SK-N-DZ (cell line): ENCODE measurements around the gene AKR7A3.
"Not testable (repeated sequence)": the region's sequence is repeated elsewhere in the genome, so short reads cannot be mapped to it uniquely, and the experiment has no call there.

Experiments
- DNase-seq: peaks from one replicate; pipeline ENCODE4 v3.0.0-alpha.2; 2015; ENCODE audit warnings: low spot score

Gene AKR7A3

GRCh38 chr1:19289244-19289643 lies 674 bp upstream of the AKR7A3 start:
- no peak for DNase-seq

DNA sequence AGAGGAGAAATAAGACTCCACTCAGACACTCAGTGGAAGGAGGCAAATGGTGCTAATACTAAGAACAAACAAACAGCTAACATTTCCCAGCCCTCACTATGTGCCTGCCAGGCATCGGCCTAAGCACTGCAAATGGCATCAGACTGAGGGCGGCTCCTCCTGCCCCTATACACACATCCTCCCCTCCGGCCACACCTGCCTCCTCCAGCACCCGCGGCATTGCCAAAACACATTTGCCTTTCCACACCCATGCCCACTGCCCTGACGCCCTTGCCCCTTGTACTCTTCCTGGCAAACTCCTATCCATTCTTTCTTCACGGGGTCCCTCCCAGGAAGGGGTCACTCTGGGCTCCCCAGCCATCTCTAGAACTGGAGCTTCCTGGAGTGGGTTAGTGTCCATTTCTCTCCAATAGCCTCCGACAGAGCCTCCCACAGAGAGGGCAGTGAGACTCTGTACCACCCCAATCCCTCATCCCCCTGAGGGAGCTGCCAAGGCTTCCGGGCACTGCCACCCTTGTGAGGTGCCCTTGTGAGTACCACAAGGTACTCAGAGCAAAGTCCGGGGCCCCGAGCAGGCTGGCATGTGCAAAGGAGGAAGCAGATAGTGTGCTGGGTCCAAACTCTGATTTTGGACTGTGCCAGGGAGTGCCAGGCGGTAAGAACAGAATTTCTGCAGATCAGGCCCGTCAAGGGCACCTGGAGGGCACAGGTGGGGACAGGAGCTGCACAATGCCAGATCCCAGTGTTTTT lies 959 bp downstream of the AKR7A3 start:
- no peak for DNase-seq

GRCh38 chr1:19285807-19286206 lies 2.8 kb downstream of the AKR7A3 start:
- not testable (repeated sequence) for DNase-seq

GRCh38 chr1:19285366-19285765 lies 3.2 kb downstream of the AKR7A3 start:
- DNase-seq, result not testable (repeated sequence)

DNA sequence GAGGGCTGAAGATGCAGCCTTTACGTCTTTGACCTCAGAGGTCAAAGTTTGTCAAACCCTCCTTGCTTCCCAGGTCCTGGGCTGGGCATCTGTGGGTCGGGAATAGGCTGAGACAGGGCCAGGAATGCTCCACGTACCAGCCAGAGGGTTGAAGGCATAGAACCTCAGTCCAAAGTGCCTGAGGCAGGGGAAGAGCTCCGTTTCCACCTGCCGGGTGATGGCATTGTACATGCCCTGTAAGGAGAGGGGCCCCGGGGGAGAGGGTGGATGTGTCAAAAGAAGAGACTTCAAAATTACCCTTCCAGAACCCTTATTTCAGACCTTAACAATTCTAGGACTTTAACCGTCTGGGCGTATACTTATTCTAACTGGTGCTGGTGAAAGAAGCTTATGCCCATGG lies 3.7 kb downstream of the AKR7A3 start:
- DNase-seq, result no peak

DNA sequence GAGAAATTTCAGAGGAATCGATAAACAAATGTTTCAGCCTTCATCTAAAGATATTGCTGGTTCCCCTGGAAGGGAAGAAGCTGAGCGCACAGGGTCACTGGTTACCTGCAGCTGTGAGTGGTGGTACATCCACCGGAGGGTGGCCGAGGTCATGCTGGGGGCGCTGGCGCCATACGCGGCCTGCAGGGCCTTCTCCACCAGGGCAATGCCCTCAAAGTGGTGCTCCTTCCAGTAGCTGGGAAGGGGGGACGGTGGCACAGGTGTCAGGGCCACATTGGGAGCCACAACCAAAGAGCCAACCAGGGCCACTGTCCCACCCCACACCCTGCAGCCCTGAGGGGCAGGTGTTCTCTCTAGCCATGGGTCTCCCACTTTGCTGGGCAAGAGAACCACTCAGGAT lies 4.7 kb downstream of the AKR7A3 start:
- no peak for DNase-seq

DNA sequence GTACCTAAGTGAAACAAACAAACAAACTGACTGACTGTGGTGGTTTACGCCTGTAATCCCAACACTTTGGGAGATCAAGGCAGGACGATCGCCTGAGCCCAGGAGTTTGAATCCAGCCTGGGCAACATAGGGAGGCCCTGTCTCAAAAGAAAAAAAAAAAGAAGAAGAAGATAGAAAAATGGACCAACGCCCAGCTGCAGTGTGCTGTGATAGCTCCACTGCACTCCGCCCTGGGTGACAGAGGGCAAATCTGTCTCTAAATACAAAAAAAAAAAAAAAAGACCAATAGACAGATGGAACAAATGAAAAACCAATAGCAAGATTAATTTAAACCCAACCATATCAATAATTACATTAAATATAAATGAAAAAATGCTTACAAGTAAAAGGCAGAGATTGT lies 13.9 kb downstream of the AKR7A3 start:
- DNase-seq, result no peak

DNA sequence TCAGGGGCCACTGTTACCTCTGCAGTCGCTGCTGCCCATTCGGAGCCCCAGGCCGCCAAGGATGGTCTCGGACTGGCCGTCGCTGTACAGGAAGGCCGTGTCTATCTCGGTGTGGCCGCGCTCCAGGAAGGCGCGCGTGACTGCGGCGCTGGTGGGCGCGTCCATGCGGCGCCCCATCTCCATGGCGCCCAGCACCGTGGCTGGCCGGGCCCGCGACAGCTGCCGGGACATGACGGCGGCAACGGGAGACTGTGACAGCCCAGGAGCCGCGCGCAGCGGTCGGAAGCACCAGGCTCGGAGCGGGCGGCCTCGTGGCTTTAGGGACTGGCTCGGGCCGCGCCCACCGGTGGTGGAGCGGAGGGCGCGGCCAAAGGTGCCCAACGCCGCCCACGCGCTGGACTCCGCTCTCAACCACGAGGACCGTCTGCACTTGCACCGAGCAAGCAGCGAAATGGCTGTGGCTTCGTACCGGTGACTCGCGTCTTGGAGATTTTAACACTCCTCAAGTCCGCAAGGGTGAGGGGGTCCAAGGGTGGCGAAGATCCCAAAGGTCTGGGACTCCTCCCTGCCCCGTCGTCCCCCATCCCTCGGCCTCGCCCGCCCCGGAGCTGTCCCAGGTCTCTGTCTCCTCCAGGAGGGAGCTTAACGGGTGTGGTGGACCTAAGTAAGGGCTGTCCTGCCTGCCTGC lies 14.6 kb downstream of the AKR7A3 start:
- DNase-seq, result not testable (repeated sequence)

DNA sequence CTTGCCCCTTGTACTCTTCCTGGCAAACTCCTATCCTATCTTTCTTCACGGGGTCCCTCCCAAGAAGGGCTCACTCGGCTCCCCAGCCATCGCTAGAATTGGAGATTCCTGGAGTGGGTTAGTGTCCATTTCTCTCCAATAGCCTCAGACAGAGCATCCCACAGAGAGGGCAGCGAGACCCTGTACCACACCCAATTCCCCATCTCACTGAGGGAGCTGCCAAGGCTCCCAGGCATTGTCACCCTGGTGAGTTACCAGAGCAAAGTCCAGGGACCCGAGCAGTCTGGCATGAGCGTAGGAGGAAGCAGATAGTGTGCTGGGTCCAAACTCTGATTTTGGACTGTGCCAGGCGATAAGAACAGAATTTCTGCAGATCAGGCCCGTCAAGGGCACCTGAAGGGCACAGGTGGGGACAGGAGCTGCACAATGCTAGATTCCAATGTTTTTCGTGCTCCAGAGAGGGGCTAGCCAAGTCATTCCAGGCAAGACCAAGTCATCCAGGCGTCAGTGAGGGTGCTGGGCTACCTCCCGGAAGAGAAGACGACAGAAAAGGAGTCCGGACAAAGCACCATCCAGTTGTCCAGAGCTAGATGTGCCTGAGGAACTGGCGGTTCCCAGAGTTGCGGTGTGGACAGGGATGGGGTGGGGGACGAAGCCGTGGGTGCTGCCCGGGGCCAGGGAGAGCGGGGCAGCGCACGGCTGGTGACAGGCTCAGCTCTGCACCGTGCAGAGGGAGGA lies 15.3 kb downstream of the AKR7A3 start:
- no peak for DNase-seq

DNA sequence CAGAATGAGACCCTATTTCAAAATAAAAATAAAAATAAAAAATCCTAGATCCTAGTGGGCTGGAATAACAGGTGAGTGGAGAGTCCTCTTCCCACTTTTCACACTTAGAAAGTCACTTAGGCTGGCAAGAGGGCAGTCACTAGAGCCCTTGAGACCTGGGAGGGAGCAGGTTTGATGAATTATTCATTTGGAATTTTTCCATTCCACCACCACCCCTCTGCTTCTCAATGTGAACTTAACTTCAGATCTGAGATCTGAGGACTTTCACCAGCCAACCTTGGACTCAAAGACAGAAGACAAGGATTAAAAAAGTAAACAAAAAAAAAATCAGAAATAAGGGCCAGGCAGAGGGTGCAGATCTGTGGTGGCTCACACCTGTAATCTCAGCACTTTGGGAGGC lies 16.5 kb downstream of the AKR7A3 start:
- DNase-seq, result no peak

GRCh38 chr1:19270343-19270730 lies 18.2 kb downstream of the AKR7A3 start:
- DNase-seq, result not testable (repeated sequence)

- DNase-seq, result not testable (repeated sequence)
These were observed 18.9 kb downstream of the AKR7A3 start for GRCh38 chr1:19269427-19270342.

DNA sequence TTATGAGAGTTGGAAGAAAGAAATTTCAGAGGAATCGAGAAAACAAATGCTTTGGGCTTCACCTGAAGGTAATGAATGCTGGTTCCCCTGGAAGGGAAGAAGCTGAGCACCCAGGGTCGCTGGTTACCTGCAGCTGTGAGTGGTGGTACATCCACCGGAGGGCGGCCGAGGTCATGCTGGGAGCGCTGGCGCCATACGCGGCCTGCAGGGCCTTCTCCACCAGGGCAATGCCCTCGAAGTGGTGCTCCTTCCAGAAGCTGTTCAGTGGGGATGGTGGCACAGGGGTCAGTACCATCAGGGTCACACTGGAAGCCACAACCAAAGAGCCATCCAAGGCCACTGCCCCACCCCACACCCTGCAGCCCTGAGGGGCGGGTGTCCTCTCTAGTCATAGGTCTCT lies 20.1 kb downstream of the AKR7A3 start:
- DNase-seq, result no peak

- DNase-seq, result no peak
These were observed 25.8 kb downstream of the AKR7A3 start for GRCh38 chr1:19262744-19263143.

GRCh38 chr1:19262047-19262446 lies 26.5 kb downstream of the AKR7A3 start:
- no peak for DNase-seq

- no peak for DNase-seq
These were observed 28.1 kb downstream of the AKR7A3 start for GRCh38 chr1:19260211-19261138.

DNA sequence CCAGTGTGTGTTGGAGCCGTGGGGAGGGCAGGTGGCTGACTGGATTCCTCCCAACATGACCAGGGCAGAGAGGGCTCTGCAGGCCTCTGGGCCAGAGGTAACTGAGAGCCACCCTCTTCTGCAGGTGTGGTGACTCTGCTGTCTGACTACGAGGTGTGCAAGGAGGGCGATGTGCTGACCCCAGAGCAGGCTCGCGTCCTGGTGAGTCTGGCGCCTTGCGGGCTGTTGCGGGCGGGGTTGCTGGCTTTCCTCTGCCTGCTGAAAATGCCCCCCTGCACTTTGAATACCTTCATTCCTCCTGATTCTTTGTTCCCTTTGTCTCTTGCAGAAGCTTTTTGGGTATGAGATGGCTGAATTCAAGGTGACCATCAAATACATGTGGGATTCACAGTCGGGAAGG lies 30.2 kb downstream of the AKR7A3 start:
- no peak for DNase-seq

DNA sequence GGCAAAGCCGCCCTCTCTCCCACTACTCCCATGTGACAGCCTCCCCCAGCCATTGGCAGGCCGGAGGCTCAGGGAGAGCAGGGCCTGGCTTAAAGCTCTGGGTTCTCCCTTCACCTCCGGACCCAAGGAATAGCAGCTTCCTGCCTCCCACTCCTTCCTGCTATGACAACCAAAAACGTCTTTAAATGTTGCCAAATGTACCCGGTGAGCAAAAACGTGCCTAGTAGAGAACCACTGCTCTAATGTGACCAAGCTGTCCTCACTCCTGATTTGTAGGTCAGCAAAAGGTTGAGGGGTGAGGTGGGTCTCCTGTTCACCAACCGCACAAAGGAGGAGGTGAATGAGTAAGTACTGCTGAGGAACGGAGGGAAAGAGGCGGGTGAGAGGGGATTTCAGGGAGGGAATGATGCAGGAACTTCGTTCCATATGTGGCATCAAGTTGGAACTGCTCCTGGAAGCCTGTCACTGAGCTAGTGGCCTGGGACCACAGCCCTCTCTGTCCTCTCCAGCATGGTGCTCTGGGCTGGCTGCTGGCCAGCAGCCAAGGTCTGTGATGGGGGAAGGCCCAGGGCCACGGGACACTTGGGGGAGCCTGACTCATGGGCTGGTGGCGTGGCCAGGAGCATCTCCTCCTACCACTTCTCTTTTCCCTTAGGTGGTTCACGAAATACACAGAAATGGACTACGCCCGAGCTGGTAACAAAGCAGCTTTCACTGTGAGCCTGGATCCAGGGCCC lies 31.2 kb downstream of the AKR7A3 start:
- DNase-seq, result no peak

DNA sequence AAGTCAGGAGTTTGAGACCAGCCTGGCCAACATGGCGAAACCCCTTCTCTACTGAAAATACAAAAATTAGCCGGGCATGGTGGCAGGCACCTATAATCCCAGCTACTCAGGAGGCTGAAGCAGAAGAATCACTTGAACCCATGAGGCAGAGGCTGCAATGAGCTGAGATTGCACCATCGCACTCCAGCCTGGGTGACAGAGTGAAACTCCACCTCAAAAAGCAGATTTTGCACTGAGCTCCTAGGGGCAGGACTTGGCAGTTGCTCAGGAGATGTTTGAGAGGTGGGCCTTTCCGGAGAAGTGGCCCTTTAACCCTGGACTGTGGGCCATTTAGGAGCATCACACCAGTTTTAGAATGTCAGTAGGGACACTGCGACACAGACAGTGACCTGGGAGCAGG lies 32.3 kb downstream of the AKR7A3 start:
- not testable (repeated sequence) for DNase-seq

DNA sequence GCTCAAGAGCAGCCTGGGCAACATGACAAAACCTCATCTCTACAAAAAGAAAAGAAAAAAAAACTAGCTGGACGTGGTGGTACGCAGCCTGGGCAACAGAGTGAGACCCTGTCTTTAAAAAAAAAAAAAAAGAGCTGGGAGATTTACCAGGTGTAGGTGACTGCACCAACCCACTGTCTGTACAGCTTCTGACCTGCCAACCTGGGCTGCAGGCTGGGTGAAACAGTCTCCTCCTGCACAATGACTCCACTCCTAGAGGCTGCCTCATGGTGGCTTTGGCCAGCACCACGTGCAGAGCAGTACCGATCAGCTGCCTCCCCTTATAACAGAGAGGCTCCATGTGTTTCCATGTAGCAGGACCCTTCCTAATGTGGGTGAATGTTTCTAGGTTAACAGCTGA lies 33.3 kb downstream of the AKR7A3 start:
- DNase-seq, result no peak
